ENCODE results near the gene GATA5.
"Not testable (repeated sequence)": the region's sequence is repeated elsewhere in the genome, so short reads cannot be mapped to it uniquely, and the experiment has no call there.

GATA5 gene

GRCh38 chr20:62428002-62428372 lies 47.8 kb downstream of the GATA5 start:
- DNase-seq = no peak

GRCh38 chr20:62427172-62428001 lies 48.4 kb downstream of the GATA5 start, which contains the start of gene RBBP8NL:
TSS of gene RBBP8NL (minus strand) at chr20:62427539. CDS start at chr20:62419647, 7,892 bp downstream.
- no peak for DNase-seq

GRCh38 chr20:62426699-62427131 lies 49.1 kb downstream of the GATA5 start:
- no peak for DNase-seq

- not testable (repeated sequence) for DNase-seq
Measured at GRCh38 chr20:62426059-62426348, 49.8 kb downstream of the GATA5 start.

GRCh38 chr20:62425281-62426058 lies 50.3 kb downstream of the GATA5 start:
- DNase-seq = no peak

GRCh38 chr20:62424249-62425107 lies 51.3 kb downstream of the GATA5 start:
- no peak for DNase-seq

- no peak for DNase-seq
Measured at GRCh38 chr20:62423326-62423706, 52.5 kb downstream of the GATA5 start.

- DNase-seq = no peak
Measured at GRCh38 chr20:62422636-62423325, 53.0 kb downstream of the GATA5 start.

GRCh38 chr20:62421716-62421990 lies 54.1 kb downstream of the GATA5 start:
- no peak for DNase-seq

GRCh38 chr20:62420846-62421715 lies 54.7 kb downstream of the GATA5 start:
- DNase-seq = no peak

GRCh38 chr20:62419759-62420158 lies 56.0 kb downstream of the GATA5 start:
- no peak for DNase-seq

GRCh38 chr20:62418709-62419487 lies 56.9 kb downstream of the GATA5 start:
- DNase-seq = no peak

- DNase-seq = no peak
Measured at GRCh38 chr20:62417981-62418708, 57.6 kb downstream of the GATA5 start.

GRCh38 chr20:62416651-62417637 lies 58.9 kb downstream of the GATA5 start:
- DNase-seq = no peak

- DNase-seq = no peak
Measured at GRCh38 chr20:62415354-62416111, 60.3 kb downstream of the GATA5 start.

GRCh38 chr20:62413896-62414481 lies 61.8 kb downstream of the GATA5 start:
- no peak for DNase-seq

Data from central memory CD4-positive, alpha-beta T cell (primary cell).